Gastrocnemius medialis (tissue), 4 donors: Measurements from ENCODE around the gene RAD21L1.

ENCODE experiments used
- CTCF ChIP-seq, 5 experiments: fragments of 450-650 bp in 3 of 5; fragments of 200-600 bp in 2 of 5; sonication (generic) in 2 of 5; IDR thresholded peaks in 4 of 5; conservative IDR thresholded peaks in 1 of 5; 1 replicate in 4 of 5; 2 replicates in 1 of 5; pipeline ENCODE4 v1.5.1; 2016 to 2019; ENCODE audit warnings: antibody characterized with exemption in 5 of 5, mild to moderate bottlenecking in 3 of 5, moderate library complexity in 3 of 5
- POLR2A ChIP-seq, 2 donors: fragments of 450-650 bp; IDR thresholded peaks; one replicate each; pipeline ENCODE4 v1.6.1; 2017; ENCODE audit warnings: antibody characterized with exemption in 2 of 2, mild to moderate bottlenecking in 2 of 2, moderate library complexity in 2 of 2

DNA sequence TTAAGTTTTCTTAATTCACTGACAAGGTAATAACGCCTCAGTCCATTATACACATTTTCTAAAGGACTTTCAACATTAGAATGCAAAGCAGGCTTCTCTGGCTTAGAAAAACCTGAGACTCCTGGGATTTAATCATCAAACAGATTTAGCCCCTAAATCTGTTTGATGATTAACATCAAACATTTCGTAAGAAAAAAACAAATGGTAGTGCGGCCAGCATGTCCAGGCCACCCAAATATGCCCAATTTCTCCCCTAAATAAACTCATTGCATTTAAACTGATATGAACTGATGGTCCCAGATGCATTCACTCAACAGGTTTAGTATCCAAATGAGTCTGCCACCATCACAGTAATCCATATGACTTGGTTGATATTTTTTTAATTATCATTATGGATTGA is 47.2 kb upstream of the RAD21L1 start:
- no peak for TF ChIP-seq CTCF (IDR thresholded peaks at IDR 0.05 in 4 of 5, conservative IDR thresholded peaks at IDR 0.05 in 1 of 5)
- TF ChIP-seq POLR2A (IDR thresholded peaks at IDR 0.05): no peak
